GM23248 (cell line): ENCODE results near the gene SCG3.

ENCODE experiments used
- EZH2 ChIP-seq: fragments of 200-600 bp; sonication (generic); IDR thresholded peaks from 2 replicates; pipeline ENCODE4 v1.6.1; 2018; ENCODE audit warnings: antibody characterized with exemption, mild to moderate bottlenecking; ENCODE audit not compliant: insufficient read depth, poor library complexity, severe bottlenecking
- EZH2phosphoT487 ChIP-seq: fragments of 200-600 bp; sonication (generic); IDR thresholded peaks from 2 replicates; pipeline ENCODE4 v1.6.1; 2018; ENCODE audit warnings: antibody characterized with exemption, moderate library complexity, mild to moderate bottlenecking, low read depth; ENCODE audit not compliant: insufficient read depth

- no peak for TF ChIP-seq EZH2
- TF ChIP-seq EZH2phosphoT487 = no peak
These were observed 45.2 kb downstream of the SCG3 start for GRCh38 chr15:51726302-51727073.
